H9 (cell line): ENCODE results near the gene DHCR7. TPM values are rescaled to one million over a fixed set of nuclear protein-coding genes. Genes with fewer than 3 reads are reported as not detected.

ENCODE experiments used
- DNase-seq: peaks from one replicate; pipeline ENCODE4 v3.0.0-alpha.2; 2017
- H2AFZ ChIP-seq: one replicate; pipeline ENCODE4 v1.6.1; 2013; ENCODE audit warnings: mild to moderate bottlenecking, low read length, control low read depth, moderate library complexity
- H2AK5ac ChIP-seq: 2 replicates; pipeline ENCODE4 v1.6.1; 2013; ENCODE audit warnings: low read length, control low read depth, mixed read lengths; ENCODE audit not compliant: insufficient read length
- H2BK120ac ChIP-seq: one replicate; pipeline ENCODE4 v1.6.1; 2013; ENCODE audit warnings: low read depth, mild to moderate bottlenecking, low read length, control low read depth, inconsistent platforms; ENCODE audit not compliant: poor library complexity, severe bottlenecking
- H2BK12ac ChIP-seq: 2 replicates; pipeline ENCODE4 v1.6.1; 2013; ENCODE audit warnings: low read length, control low read depth, mixed read lengths, low read depth; ENCODE audit not compliant: insufficient read length
- H2BK15ac ChIP-seq: 2 replicates; pipeline ENCODE4 v1.6.1; 2013; ENCODE audit warnings: low read depth, low read length, control low read depth
- H2BK20ac ChIP-seq: one replicate; pipeline ENCODE4 v1.6.1; 2013; ENCODE audit warnings: low read depth, mild to moderate bottlenecking, low read length, control low read depth, inconsistent platforms; ENCODE audit not compliant: poor library complexity, severe bottlenecking
- H2BK5ac ChIP-seq: 2 replicates; pipeline ENCODE4 v1.6.1; 2013; ENCODE audit warnings: low read length, control low read depth, mixed read lengths; ENCODE audit not compliant: insufficient read length
- H3K14ac ChIP-seq: 2 replicates; pipeline ENCODE4 v1.6.1; 2013; ENCODE audit warnings: low read length, control low read depth; ENCODE audit not compliant: insufficient read depth
- H3K18ac ChIP-seq: 2 replicates; pipeline ENCODE4 v1.6.1; 2013; ENCODE audit warnings: low read depth, mild to moderate bottlenecking, mixed read lengths, low read length, control low read depth; ENCODE audit not compliant: insufficient read length
- H3K23ac ChIP-seq: 2 replicates; pipeline ENCODE4 v1.6.1; 2013; ENCODE audit warnings: low read length, control low read depth, mixed read lengths, low read depth; ENCODE audit not compliant: insufficient read length
- H3K23me2 ChIP-seq: 2 replicates; pipeline ENCODE4 v1.6.1; 2013; ENCODE audit warnings: low read depth, mild to moderate bottlenecking, mixed read lengths, low read length, control low read depth; ENCODE audit not compliant: insufficient read length, poor library complexity, severe bottlenecking
- H3K27ac ChIP-seq: 2 replicates; pipeline ENCODE4 v1.5.1; 2013; ENCODE audit warnings: low read length, control low read depth, mixed read lengths, low read depth; ENCODE audit not compliant: insufficient read length
- H3K27me3 ChIP-seq: 2 replicates; pipeline ENCODE4 v1.6.1; 2013; ENCODE audit warnings: low read length, control low read depth, inconsistent platforms; ENCODE audit not compliant: insufficient read depth
- H3K4ac ChIP-seq: 2 replicates; pipeline ENCODE4 v1.6.1; 2013; ENCODE audit warnings: low read depth, mild to moderate bottlenecking, control low read depth, inconsistent platforms, low read length, moderate library complexity
- H3K4me1 ChIP-seq: 2 replicates; pipeline ENCODE4 v1.6.1; 2013; ENCODE audit warnings: low read length, control low read depth, inconsistent platforms; ENCODE audit not compliant: insufficient read depth
- H3K4me2 ChIP-seq: 2 replicates; pipeline ENCODE4 v1.6.1; 2013; ENCODE audit warnings: low read length, control low read depth, mixed read lengths; ENCODE audit not compliant: insufficient read length, insufficient read depth
- H3K56ac ChIP-seq: 2 replicates; pipeline ENCODE4 v1.6.1; 2013; ENCODE audit warnings: low read depth, mild to moderate bottlenecking, mixed read lengths, low read length, control low read depth; ENCODE audit not compliant: insufficient read length
- H3K79me1 ChIP-seq: 2 replicates; pipeline ENCODE4 v1.6.1; 2013; ENCODE audit warnings: low read depth, mild to moderate bottlenecking, moderate library complexity, low read length, control low read depth, inconsistent platforms; ENCODE audit not compliant: insufficient read depth, poor library complexity, severe bottlenecking
- H3K79me2 ChIP-seq: 2 replicates; pipeline ENCODE4 v1.6.1; 2013; ENCODE audit warnings: low read length, control low read depth, inconsistent platforms; ENCODE audit not compliant: insufficient read depth
- H3K9ac ChIP-seq: 2 replicates; pipeline ENCODE4 v1.6.1; 2013; ENCODE audit warnings: low read length, control low read depth, mixed read lengths; ENCODE audit not compliant: insufficient read length; ENCODE audit errors: extremely low read depth
- H3K9me3 ChIP-seq: one replicate; pipeline ENCODE4 v1.6.1; 2013; ENCODE audit warnings: low read depth, low read length, inconsistent platforms; ENCODE audit not compliant: control insufficient read depth
- H3T11ph ChIP-seq: one replicate; pipeline ENCODE4 v1.6.1; 2013; ENCODE audit warnings: mild to moderate bottlenecking, low read length, control low read depth, inconsistent platforms
- H4K20me1 ChIP-seq: one replicate; pipeline ENCODE4 v1.6.1; 2013; ENCODE audit not compliant: control insufficient read depth, insufficient read length, insufficient read depth
- H4K5ac ChIP-seq: 2 replicates; pipeline ENCODE4 v1.6.1; 2013; ENCODE audit warnings: low read depth, mild to moderate bottlenecking, mixed read lengths, low read length, control low read depth; ENCODE audit not compliant: insufficient read length
- H4K8ac ChIP-seq: replicated peaks from 2 replicates; pipeline ENCODE4 v1.6.1; 2013; ENCODE audit warnings: low read length, control low read depth, mixed read lengths, low read depth; ENCODE audit not compliant: insufficient read length
- H4K91ac ChIP-seq: 2 replicates; pipeline ENCODE4 v1.6.1; 2013; ENCODE audit warnings: low read depth, mild to moderate bottlenecking, moderate library complexity, mixed read lengths, low read length, control low read depth; ENCODE audit not compliant: insufficient read length
- H3K27ac Mint-ChIP-seq, 3 experiments: 2 replicates in 2 of 3; 3 replicates in 1 of 3; pipeline ENCODE4 v1.8.0; 2020 to 2021; ENCODE audit warnings: mixed read lengths in 3 of 3, mild to moderate bottlenecking in 1 of 3, moderate library complexity in 1 of 3
- H3K27me3 Mint-ChIP-seq: 2 replicates; pipeline ENCODE4 v1.8.0; 2021; ENCODE audit warnings: low read depth, mild to moderate bottlenecking, moderate library complexity, mixed read lengths
- H3K36me3 Mint-ChIP-seq, 3 experiments: 2 replicates in 2 of 3; 3 replicates in 1 of 3; pipeline ENCODE4 v1.8.0; 2020 to 2021; ENCODE audit warnings: low read depth in 3 of 3, mixed read lengths in 3 of 3; ENCODE audit not compliant: insufficient read depth in 1 of 3
- H3K4me1 Mint-ChIP-seq, 2 experiments: 2 replicates each; pipeline ENCODE4 v1.8.0; 2020; ENCODE audit warnings: mixed read lengths in 2 of 2
- H3K4me3 Mint-ChIP-seq, 2 experiments: 2 replicates in 1 of 2; 3 replicates in 1 of 2; pipeline ENCODE4 v1.8.0; 2020 to 2021; ENCODE audit warnings: mild to moderate bottlenecking in 2 of 2, mixed read lengths in 2 of 2, moderate library complexity in 1 of 2
- H3K9me3 Mint-ChIP-seq, 2 experiments: 2 replicates in 1 of 2; 3 replicates in 1 of 2; pipeline ENCODE4 v1.8.0; 2020; ENCODE audit warnings: mild to moderate bottlenecking in 2 of 2, mixed read lengths in 2 of 2, moderate library complexity in 1 of 2
- WGBS: extraction: QIAGEN DNeasy Blood & Tissue Kit; methylation state at CpG from one replicate; pipeline ENCODE4 v1.1.7; 2013; ENCODE audit warnings: missing lambda C conversion rate, low lambda C conversion rate, mixed read lengths; ENCODE audit not compliant: insufficient read length; ENCODE audit errors: extremely low coverage; 5-methylcytosine and 5-hydroxymethylcytosine counted together
- total RNA-seq: library from RNA; stranded (reverse); gene quantifications from 2 replicates; pipeline ENCODE4 v1.2.1, GENCODE V29; 2021
- TF ChIP-seq, protein P1 (sequence below): fragments of 200-600 bp; sonication (generic); conservative IDR thresholded peaks from 3 replicates; pipeline ENCODE4 v1.8.0; 2021; ENCODE audit warnings: antibody characterized with exemption, mild to moderate bottlenecking

The DHCR7 gene
- total RNA-seq, 1 experiment from 2014 or later: 124 TPM

DNA sequence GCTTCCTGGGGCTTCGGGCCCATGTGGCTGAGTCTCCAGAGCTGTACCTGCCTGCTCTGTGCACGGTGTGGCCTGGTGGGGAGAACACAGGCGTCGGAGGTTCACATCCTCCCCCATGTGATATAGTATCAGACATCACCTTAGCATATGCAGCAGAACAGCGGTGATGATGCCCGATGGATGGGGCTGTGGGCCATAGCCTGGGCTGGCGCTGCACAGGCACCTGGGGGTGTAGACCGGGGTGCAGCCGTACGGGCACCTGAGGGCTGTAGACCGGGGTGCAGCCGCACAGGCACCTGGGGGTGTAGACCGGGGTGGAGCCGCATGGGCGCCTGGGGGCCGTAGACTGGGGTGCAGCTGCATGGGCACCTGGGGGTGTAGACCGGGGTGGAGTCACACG, 34.0 kb upstream of the DHCR7 start:
- Histone ChIP-seq H3K9ac (no peak overlapping the region), H3K9me3 (no peaks in the 10 kb centered on the region), H3T11ph (no peak overlapping the region), H3K79me1 (no peaks in the 10 kb centered on the region), H3K14ac (no peak overlapping the region), H3K23me2 (no peaks in the 10 kb centered on the region), H3K4me1 (no peaks in the 10 kb centered on the region), H2BK20ac (no peak overlapping the region), H3K79me2 (no peaks in the 10 kb centered on the region), H3K23ac (no peak overlapping the region), H2BK12ac (no peak overlapping the region), H3K4me2 (no peak overlapping the region), H4K5ac (no peak overlapping the region), H3K27ac (no peak overlapping the region), H2AFZ (no peak overlapping the region), H3K18ac (no peak overlapping the region), H4K20me1 (no peaks in the 10 kb centered on the region), H3K27me3 (no peaks in the 10 kb centered on the region), H2BK15ac (no peak overlapping the region), H2BK120ac (no peak overlapping the region), H4K8ac (no peak overlapping the region), H2BK5ac (no peak overlapping the region), H4K91ac (no peak overlapping the region), H3K56ac (no peak overlapping the region), H3K4ac (no peak overlapping the region), H2AK5ac (no peak overlapping the region)
- Mint-ChIP-seq H3K36me3 (peaks cover 32 to 81% (median 59%) of the 10 kb centered on the region in 3 experiments; a peak in 6 of 7 replicates), H3K9me3 (no peaks in the 10 kb centered on the region), H3K27ac (no peak overlapping the region), H3K4me3 (no peak overlapping the region), H3K4me1 (peaks cover 8 to 9% of the 10 kb centered on the region in 2 experiments), H3K27me3 (no peaks in the 10 kb centered on the region; the same call in 1 of the 2 replicates)
- no CpG with 5 or more reads among the region's 18 CpGs for WGBS
- no peak for DNase-seq
- TF ChIP-seq, protein P1, sequence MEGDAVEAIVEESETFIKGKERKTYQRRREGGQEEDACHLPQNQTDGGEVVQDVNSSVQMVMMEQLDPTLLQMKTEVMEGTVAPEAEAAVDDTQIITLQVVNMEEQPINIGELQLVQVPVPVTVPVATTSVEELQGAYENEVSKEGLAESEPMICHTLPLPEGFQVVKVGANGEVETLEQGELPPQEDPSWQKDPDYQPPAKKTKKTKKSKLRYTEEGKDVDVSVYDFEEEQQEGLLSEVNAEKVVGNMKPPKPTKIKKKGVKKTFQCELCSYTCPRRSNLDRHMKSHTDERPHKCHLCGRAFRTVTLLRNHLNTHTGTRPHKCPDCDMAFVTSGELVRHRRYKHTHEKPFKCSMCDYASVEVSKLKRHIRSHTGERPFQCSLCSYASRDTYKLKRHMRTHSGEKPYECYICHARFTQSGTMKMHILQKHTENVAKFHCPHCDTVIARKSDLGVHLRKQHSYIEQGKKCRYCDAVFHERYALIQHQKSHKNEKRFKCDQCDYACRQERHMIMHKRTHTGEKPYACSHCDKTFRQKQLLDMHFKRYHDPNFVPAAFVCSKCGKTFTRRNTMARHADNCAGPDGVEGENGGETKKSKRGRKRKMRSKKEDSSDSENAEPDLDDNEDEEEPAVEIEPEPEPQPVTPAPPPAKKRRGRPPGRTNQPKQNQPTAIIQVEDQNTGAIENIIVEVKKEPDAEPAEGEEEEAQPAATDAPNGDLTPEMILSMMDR: no peak
